ELR (cell line): Measurements from ENCODE around the gene ATP5MC3.

ENCODE experiments used
- DNase-seq: peaks from one replicate; pipeline ENCODE4 v3.0.0-alpha.2; 2015; ENCODE audit warnings: low read depth

Gene ATP5MC3

DNA sequence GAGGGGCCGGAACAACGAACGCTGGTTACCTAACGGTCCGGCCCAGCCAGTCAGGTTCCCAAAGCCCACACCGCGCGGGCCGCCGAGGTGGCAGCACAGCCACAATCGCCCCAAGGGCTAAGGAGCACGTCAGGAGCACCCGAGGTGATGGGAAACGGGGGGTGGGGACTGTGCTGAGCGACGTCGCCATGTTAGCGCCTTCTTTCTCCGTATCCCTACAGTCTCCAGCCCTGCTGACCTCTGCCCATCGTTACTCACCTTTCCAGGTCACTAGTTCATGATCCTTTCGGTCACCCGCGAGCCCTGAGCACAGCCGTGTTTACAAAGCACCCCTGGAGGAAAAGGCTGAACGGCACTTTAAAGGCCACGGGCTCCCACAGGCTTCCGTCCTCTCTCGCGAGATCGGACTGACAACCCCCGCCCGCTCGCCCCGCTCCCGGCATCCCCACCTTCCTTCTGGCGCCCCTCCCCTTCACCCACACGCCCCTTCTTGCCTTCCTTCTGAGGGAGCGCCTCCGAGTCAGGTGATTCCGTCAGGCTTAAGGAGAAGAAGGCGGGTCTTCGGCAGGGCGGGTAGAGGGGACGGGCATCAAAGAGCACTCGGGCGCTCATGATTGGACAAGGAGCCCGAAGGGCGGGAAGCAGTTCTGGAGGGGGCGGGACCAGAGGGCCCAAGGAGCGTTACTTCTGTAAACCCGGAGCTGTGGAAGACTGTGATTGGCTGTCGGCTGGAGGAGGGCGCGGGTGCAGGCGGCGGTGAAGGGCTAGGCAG lies 13.5 kb downstream of the ATP5MC3 start, which contains the start of gene ATF2:
TSS of gene ATF2 (minus strand) at position 412 of the 772 bp plus-strand sequence. CDS start 31,760 bp downstream, outside the sequence.
- peak; percentile 100 for DNase-seq

GRCh38 chr2:175167076-175167791 lies 14.3 kb downstream of the ATP5MC3 start:
- DNase-seq = peak; percentile 64

- no peak for DNase-seq
Observed at GRCh38 chr2:175166216-175166824, 15.2 kb downstream of the ATP5MC3 start.

DNA sequence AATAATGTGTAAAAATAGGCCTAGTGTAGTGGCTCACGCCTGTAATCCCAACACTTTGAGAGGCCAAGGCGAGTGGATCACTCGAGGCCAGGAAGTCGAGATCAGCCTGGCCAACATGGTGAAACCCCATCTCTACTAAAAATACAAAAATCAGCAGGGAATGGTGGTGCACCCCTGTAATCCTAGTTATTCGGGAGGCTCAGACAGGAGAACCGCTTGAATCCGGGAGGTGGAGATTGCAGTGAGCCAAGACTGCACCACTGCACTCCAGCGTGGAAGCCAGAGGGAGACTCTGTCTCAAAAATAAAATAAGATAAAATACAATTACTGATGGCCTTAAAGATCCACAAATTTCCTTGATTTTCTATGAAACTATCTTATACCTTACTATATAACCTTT lies 17.3 kb downstream of the ATP5MC3 start:
- DNase-seq = no peak

DNA sequence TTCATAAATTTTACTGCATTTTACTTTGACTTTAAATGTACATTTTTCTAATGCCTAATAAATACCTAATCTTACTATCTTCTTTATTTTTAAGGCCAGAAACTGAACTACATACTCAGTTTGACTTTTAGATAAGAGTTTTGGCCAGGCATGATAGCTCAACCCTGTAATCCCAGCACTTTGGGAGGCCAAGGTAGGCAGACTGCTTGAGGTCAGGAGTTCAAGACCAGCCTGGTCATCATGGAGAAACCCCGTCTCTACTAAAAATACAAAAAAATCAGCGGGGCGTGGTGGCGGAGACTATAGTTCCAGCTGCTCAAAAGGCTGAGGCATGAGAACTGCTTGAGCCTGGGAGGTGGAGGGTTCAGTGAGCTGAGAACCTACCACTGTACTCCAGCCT lies 22.6 kb downstream of the ATP5MC3 start:
- DNase-seq = no peak

- DNase-seq = no peak
Observed at GRCh38 chr2:175156534-175156933, 25.0 kb downstream of the ATP5MC3 start.

- DNase-seq = peak; percentile 91
Observed at GRCh38 chr2:175154661-175155082, 26.8 kb downstream of the ATP5MC3 start.

DNA sequence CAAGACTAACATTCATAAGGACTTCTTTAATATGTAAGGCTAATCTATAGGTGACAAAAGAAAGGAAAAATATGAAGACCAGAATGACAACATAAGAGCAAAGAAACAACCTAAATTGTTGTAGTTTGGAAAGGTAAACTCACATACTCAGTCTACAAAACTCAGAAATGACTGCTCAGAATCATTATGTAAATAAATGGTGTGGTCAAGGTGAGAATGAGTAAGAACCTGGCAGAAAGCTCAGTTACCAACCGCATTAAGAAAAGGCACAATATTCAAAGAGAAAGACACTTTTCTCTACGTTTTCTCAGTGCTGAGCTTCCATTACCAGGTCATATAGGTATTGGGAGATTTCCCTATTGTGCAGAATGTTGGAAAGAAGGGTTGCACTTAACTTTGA lies 29.3 kb downstream of the ATP5MC3 start:
- no peak for DNase-seq

DNA sequence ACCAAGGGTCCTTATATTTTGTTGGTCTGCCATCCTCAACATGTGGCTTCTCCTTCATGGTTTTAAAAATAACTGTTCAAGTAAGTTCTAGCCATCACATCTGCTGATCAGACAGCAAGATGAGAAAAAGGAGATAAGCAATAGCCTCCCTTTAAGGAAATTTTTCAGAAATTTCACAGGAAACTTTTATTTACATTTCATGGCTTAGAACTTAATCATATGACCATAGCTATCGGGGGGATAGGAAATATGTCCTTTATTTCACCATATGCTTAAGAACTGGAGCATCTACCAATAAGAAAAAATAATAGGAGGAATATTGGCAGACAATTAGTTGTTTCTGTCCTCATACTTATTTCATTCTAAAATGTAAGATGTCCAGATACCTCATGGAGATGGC lies 29.7 kb downstream of the ATP5MC3 start:
- no peak for DNase-seq

DNA sequence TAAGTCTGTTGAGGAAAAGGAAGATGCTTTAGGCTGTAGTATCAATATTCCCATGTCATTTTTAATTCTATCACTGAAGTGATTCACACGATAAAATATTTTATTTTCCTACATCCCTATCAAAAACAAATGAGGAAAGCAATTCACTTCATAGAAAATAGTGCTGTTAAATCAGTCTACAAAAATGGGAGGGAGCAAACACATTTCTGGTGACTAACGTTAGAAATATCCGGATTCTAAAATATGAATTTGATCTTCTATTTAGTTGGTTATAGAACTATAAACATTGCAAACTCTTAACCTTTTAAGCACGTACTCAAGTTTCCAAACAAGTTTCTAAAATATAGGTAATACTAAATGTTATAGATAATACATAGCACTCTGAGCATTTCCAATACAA lies 34.3 kb downstream of the ATP5MC3 start:
- DNase-seq = peak; percentile 4

DNA sequence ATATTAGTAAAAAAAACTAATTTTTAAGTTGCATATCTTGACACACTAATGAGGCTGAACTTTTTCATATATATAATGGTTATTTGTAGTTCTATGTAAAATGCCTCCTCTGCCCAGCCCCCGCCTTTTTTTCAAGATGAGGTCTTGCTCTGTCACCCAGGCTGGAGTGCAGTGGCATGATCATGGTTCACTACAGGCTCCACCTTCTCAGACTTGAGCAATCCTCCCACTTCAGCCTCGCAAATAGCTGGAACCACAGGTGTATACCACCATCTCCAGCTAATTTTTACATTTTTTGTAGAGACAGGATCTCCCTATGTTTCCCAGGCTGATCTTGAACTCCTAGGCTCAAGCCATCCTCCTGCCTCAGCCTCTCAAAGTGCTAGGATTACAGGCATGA lies 37.8 kb downstream of the ATP5MC3 start:
- DNase-seq = no peak

- DNase-seq = no peak
Observed at GRCh38 chr2:175143191-175143590, 38.3 kb downstream of the ATP5MC3 start.

DNA sequence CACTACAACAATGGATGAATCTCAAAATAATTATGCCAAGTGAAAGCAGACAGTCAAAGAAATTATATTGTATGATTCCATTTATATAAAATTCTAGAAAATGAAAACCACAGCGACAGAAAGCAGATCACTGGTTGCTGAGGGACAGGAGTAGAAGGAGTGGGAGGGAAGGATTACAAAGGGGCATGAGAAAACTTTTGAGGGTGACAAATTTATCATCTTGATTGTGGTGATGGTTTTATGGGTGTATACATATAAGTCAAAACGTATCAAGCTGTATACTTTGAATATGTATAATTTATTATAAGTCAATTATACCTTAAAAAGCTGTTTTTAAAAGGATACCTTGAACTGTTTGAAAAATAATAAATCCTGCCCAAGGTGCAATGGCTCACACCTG lies 41.2 kb downstream of the ATP5MC3 start:
- no peak for DNase-seq

- no peak for DNase-seq
Observed at GRCh38 chr2:175137793-175138192, 43.7 kb downstream of the ATP5MC3 start.

DNA sequence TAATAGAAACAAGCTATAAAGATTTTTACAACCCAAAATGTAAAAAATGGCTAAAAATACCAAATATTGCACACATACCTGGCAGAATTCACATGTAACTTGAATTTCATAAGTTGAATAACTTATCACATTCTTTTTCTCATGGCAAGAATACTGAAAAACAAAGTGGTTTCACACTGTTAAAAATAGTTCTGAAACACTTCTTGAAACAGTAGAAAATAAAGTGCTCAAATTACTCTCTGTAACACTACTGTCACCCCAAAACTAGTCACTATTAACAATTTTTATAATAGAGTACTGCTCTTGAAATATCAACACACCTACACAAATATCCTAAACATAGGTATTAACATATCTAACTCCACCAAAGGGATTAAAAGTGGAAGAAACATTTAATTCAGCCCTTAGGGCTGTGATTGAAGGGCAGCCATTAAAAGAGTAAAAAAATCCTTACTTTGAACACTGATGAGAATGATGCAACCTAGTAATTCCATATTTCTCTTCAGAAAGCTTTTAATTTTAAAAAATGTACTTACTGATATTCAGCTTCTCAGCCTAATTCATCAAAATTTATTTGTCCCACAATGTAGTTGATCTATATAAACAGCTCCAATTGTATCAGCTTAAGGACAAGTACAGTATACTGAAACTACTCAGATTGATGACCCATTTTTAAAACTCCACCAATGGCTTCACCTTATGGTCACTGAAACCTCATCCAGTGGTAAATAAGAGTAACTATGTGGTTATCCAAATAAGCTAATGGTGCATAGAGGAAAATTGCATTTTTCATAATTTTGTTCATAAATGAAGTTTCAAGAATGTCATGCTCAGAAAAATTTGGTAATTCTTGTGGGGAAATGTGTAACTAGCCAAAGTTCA lies 44.9 kb downstream of the ATP5MC3 start:
- DNase-seq = no peak

GRCh38 chr2:175135862-175136261 lies 45.6 kb downstream of the ATP5MC3 start:
- no peak for DNase-seq

- peak; percentile 10 for DNase-seq
Observed at GRCh38 chr2:175135177-175135576, 46.3 kb downstream of the ATP5MC3 start.

DNA sequence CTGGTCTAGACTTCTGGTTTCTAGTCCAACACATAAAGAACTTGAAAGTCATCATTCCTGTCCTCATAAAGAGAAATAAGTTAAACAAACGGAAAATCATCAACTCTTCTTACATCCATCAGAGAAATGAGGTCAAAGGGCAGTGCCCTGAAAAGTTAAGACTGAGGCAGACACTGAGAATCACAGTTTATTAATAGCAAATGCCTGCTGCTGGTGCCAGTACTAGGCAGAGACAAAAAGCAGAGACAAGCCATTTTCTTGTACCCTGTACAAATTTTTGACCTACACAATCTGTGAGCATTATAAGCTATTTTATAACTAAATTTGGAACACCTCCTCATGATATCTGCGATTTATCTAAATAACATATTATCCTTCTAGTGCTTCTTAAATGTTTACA lies 50.3 kb downstream of the ATP5MC3 start:
- DNase-seq = no peak

GRCh38 chr2:175126661-175127060 lies 54.8 kb downstream of the ATP5MC3 start:
- DNase-seq = no peak
